Measurements from ENCODE around the gene TMEM88. TPM values are rescaled to one million over a fixed set of nuclear protein-coding genes. Genes with fewer than 3 reads are reported as not detected.

The TMEM88 gene
- total and polyA plus RNA-seq, 2 of the 8 experiments (the other 6 are each of a cell fraction or from before 2014, with no cell fraction given) = 0.69 to 8.8 TPM

DNA sequence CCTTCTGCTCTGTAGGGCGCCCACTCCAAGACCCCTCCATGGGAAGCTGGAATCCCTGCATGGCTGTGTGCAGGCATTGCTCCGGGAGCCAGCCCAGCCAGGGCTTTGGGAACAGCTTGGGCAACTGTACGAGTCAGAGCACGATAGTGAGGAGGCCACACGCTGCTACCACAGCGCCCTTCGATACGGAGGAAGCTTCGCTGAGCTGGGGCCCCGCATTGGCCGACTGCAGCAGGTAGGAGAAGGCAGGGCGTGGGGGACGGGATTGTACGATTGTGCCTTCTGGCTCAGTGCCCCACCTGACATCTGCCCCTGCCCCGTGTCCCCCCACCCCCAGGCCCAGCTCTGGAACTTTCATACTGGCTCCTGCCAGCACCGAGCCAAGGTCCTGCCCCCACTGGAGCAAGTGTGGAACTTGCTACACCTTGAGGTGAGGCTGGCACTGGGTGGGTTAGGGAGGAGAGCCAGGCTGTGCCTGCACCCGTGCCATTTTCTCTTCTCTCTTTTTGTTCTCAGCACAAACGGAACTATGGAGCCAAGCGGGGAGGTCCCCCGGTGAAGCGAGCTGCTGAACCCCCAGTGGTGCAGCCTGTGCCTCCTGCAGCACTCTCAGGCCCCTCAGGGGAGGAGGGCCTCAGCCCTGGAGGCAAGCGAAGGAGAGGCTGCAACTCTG is 8.7 kb upstream of the TMEM88 start:
- Histone ChIP-seq H3K36me3 (ENCODE audit: control insufficient read depth in 2 of 4, insufficient read depth in 4 of 4, low read length in 3 of 4) (no peaks in the 10 kb centered on the region; a peak in 3 of 8 replicates), H3K27me3 (replicated peaks in 1 of 4; ENCODE audit: control insufficient read depth in 3 of 4, extremely low read depth in 1 of 4, insufficient read depth in 3 of 4, low read length in 3 of 4) (peaks cover 2 to 23% (median 22%) of the 10 kb centered on the region in 4 experiments)
- no peak for FAIRE-seq

More for the DNA sequence above, 8.7 kb upstream of the TMEM88 start:
- Histone ChIP-seq H3K4me3 (ENCODE audit: extremely low read depth in 1 of 4, insufficient read depth in 2 of 4, low read depth in 3 of 4, low read length in 4 of 4) (no peak overlapping the region), H4K5ac (ENCODE audit: insufficient read length, low read depth, low read length) (no peak overlapping the region), H2BK12ac (ENCODE audit: low read depth, low read length) (no peak overlapping the region), H4K8ac (ENCODE audit: extremely low read depth, insufficient read depth, low read length) (no peak overlapping the region), H3K27ac (ENCODE audit: low read depth, low read length) (no peak overlapping the region), H3K79me1 (ENCODE audit: low read depth, low read length) (no peaks in the 10 kb centered on the region), H4K20me1 (replicated peaks in 1 of 2; ENCODE audit: control insufficient read depth in 1 of 2, insufficient read depth in 2 of 2, low read length in 2 of 2) (peaks cover 12 to 22% of the 10 kb centered on the region in 2 experiments), H3K23me2 (ENCODE audit: low read depth, low read length) (peaks cover 34% of the 10 kb centered on the region), H3K14ac (ENCODE audit: insufficient read length) (no peak overlapping the region), H2BK20ac (ENCODE audit: low read length) (no peak overlapping the region), H2AK5ac (ENCODE audit: low read depth, low read length) (no peak overlapping the region), H2BK5ac (ENCODE audit: low read depth, low read length) (no peak overlapping the region), H3K18ac (ENCODE audit: extremely low read depth, low read length) (no peak overlapping the region), H3K23ac (ENCODE audit: insufficient read length) (no peak overlapping the region), H3K4me2 (ENCODE audit: insufficient read depth in 1 of 2, low read depth in 2 of 2, low read length in 2 of 2) (no peak overlapping the region), H4K91ac (replicated peaks; ENCODE audit: insufficient read length, low read length) (no peak overlapping the region), H3K79me2 (ENCODE audit: control insufficient read depth in 1 of 2, insufficient read depth in 2 of 2, low read length in 2 of 2) (no peaks in the 10 kb centered on the region), H2BK15ac (ENCODE audit: low read length) (no peak overlapping the region), H2BK120ac (replicated peaks; ENCODE audit: low read depth, low read length) (no peak overlapping the region), H3K4ac (replicated peaks; ENCODE audit: insufficient read length, low read depth, low read length) (no peak overlapping the region), H3K56ac (replicated peaks; ENCODE audit: insufficient read length, low read depth, low read length) (no peak overlapping the region), H3K4me1 (replicated peaks in 1 of 4; ENCODE audit: control insufficient read depth in 3 of 4, insufficient read depth in 4 of 4, low read length in 3 of 4) (peaks cover 2 to 23% (median 14%) of the 10 kb centered on the region in 4 experiments), H3K9me3 (ENCODE audit: insufficient read depth in 2 of 2, low read depth in 1 of 2, low read length in 1 of 2) (no peaks in the 10 kb centered on the region), H2AFZ (ENCODE audit: low read length) (no peak overlapping the region), H3K9ac (replicated peaks in 1 of 4; ENCODE audit: extremely low read depth in 1 of 4, low read depth in 3 of 4, low read length in 3 of 4) (no peak overlapping the region)
- 95% methylated on average over 14 of the region's 22 CpGs; no CpG with 5 or more reads in 1 of the 2 experiments for WGBS, 2 experiments (ENCODE audit: extremely low coverage in 1 of 2, insufficient coverage in 1 of 2, insufficient read length in 1 of 2, insufficient replicate concordance in 2 of 2, low coverage in 1 of 2, low lambda C conversion rate in 2 of 2, missing lambda C conversion rate in 1 of 2)
- ChIA-PET POLR2A (ENCODE audit: partially characterized antibody) (interaction anchor here (1.5 to 1.9 kb wide), 3 partner anchors 10 to 13 kb away, joined by 10 to 12 read pairs (median 11); partner anchors contain the start of genes CYB5D1, KDM6B and NAA38), CTCF (ENCODE audit: partially characterized antibody) (interaction anchor here (0.6 to 2.1 kb wide), 10 partner anchors 9 to 273 kb away, joined by 3 to 8 read pairs (median 4); partner anchors contain the start of gene DNAH2)
- no peak for TF ChIP-seq SP1 (IDR thresholded peaks at IDR 0.05; ENCODE audit: low read depth, low read length)
- DNase-seq (ENCODE audit: low read depth in 1 of 2, low spot score in 2 of 2) = no peak
